IPS-20b (cell line): ENCODE results near the gene C19orf85.

Experiments used
- H3K27ac ChIP-seq: one replicate; pipeline ENCODE4 v1.5.1; 2013; ENCODE audit warnings: low read length
- H3K27me3 ChIP-seq: 2 replicates; pipeline ENCODE4 v1.6.1; 2013; ENCODE audit warnings: mild to moderate bottlenecking, low read length, inconsistent platforms; ENCODE audit not compliant: insufficient read depth
- H3K36me3 ChIP-seq: 2 replicates; pipeline ENCODE4 v1.6.1; 2013; ENCODE audit warnings: low read depth, mild to moderate bottlenecking, inconsistent platforms, low read length, moderate library complexity; ENCODE audit not compliant: insufficient read depth
- H3K4me1 ChIP-seq: 2 replicates; pipeline ENCODE4 v1.6.1; 2013; ENCODE audit warnings: mild to moderate bottlenecking, control low read depth, inconsistent platforms, low read length, moderate library complexity; ENCODE audit not compliant: insufficient read depth
- H3K4me3 ChIP-seq: 2 replicates; pipeline ENCODE4 v1.5.1; 2013; ENCODE audit warnings: mild to moderate bottlenecking, low read length, inconsistent platforms
- H3K9ac ChIP-seq: 2 replicates; pipeline ENCODE4 v1.6.1; 2013; ENCODE audit warnings: low read depth, mild to moderate bottlenecking, inconsistent platforms, low read length, moderate library complexity
- H3K9me3 ChIP-seq: 2 replicates; pipeline ENCODE4 v1.6.1; 2013; ENCODE audit warnings: mild to moderate bottlenecking, low read depth, low read length, inconsistent platforms; ENCODE audit not compliant: insufficient read depth

The C19orf85 gene

DNA sequence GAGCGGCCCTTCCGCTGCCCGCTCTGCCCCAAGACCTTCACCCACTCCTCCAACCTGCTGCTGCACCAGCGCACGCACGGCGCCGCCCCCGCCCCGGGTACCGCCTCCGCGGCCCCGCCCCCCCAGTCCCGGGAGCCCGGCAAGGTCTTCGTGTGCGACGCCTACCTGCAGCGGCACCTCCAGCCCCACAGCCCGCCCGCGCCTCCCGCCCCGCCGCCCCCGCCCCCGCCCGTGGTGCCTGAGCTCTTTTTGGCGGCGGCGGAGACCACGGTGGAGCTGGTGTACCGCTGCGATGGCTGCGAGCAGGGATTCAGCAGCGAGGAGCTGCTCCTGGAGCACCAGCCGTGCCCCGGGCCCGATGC, 17.2 kb upstream of the C19orf85 start:
- H3K9ac ChIP-seq: no peak overlapping the region
- no peaks in the 10 kb centered on the region for H3K36me3 ChIP-seq
- no peak overlapping the region for H3K27ac ChIP-seq
- no peaks in the 10 kb centered on the region for H3K27me3 ChIP-seq
- H3K9me3 ChIP-seq: no peaks in the 10 kb centered on the region
- H3K4me3 ChIP-seq: no peak overlapping the region
- no peaks in the 10 kb centered on the region; the same call in 1 of the 2 replicates for H3K4me1 ChIP-seq

GRCh38 chr19:55481148-55481793, 16.7 kb upstream of the C19orf85 start:
- Histone ChIP-seq H3K36me3 (no peaks in the 10 kb centered on the region), H3K4me1 (no peaks in the 10 kb centered on the region; the same call in 1 of the 2 replicates), H3K27me3 (no peaks in the 10 kb centered on the region), H3K9ac (no peak overlapping the region), H3K4me3 (no peak overlapping the region), H3K27ac (no peak overlapping the region), H3K9me3 (no peaks in the 10 kb centered on the region)

DNA sequence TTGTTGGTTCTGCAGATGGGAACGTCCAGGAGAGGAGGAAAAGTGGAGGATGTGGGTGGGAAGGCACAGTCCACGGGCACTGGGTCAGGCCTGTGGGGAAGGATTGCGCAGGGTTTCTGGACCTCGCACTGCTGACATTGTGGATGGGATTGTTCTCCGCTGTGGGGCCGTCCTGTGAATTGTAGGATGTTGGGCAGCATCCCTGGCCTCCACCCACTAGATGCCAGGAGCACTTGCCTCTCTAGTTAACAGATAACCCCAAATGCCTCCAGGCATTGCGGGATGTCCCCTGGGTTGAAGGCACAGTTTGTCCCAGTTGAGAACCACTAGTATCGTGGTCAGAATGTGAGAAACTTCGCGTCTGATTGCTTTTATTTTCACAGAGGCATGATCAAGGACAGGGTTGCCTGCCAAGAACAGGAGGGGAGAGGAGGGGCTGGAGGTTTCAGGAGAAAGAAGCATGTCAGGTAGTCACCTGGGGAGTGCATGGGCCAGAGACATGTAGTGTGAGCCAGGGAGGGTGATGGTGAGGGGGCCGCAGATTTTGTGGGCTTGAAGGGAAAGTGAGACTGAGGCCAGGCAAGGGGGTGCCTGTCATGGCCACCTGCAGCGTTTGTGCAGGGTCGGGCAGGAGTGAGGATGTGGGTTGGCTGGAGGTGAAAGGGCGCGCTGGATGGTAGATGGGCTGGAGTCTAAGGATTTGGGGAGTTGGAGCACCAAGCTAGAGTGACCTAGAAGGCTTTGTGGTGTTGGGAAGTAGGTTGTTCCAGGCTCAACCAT, 15.1 kb upstream of the C19orf85 start:
- no peaks in the 10 kb centered on the region for H3K9me3 ChIP-seq
- no peak overlapping the region for H3K9ac ChIP-seq
- no peak overlapping the region for H3K4me3 ChIP-seq
- H3K27me3 ChIP-seq: no peaks in the 10 kb centered on the region
- no peaks in the 10 kb centered on the region for H3K4me1 ChIP-seq
- H3K36me3 ChIP-seq: no peaks in the 10 kb centered on the region
- no peak overlapping the region for H3K27ac ChIP-seq

- Histone ChIP-seq H3K4me1 (no peaks in the 10 kb centered on the region), H3K9me3 (no peaks in the 10 kb centered on the region), H3K27ac (no peak overlapping the region), H3K9ac (no peak overlapping the region), H3K36me3 (no peaks in the 10 kb centered on the region), H3K27me3 (no peaks in the 10 kb centered on the region), H3K4me3 (no peak overlapping the region)
Measured at GRCh38 chr19:55479045-55479444, 14.5 kb upstream of the C19orf85 start.

DNA sequence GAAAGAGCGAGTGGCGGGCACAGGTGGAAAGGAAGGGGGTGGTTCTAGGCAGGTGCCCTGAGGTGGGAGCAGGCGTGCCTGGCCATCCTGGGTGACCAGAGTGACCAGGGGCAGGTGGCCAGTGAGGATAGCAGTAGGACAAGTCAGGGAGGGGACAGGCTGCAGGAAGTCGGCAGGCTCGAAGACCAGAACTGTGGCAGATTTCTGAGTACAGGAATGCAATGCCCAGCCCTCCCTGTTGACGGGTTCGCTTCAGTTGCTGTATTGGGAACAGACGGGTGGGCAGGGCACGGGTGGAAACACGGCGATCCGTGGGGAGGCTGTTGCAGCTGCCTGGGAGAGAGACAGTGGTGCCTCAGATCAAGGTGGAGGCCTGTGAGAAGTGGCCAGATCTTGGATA, 13.8 kb upstream of the C19orf85 start:
- no peaks in the 10 kb centered on the region; the same call in 1 of the 2 replicates for H3K4me1 ChIP-seq
- no peaks in the 10 kb centered on the region for H3K27me3 ChIP-seq
- no peaks in the 10 kb centered on the region for H3K9me3 ChIP-seq
- H3K36me3 ChIP-seq: no peaks in the 10 kb centered on the region
- H3K27ac ChIP-seq: no peak overlapping the region
- H3K4me3 ChIP-seq: no peak overlapping the region
- no peak overlapping the region for H3K9ac ChIP-seq

- Histone ChIP-seq H3K9me3 (no peaks in the 10 kb centered on the region), H3K36me3 (no peaks in the 10 kb centered on the region), H3K27me3 (no peaks in the 10 kb centered on the region), H3K9ac (peak overlapping the region; percentile 84; the same call in 1 of the 2 replicates), H3K4me1 (no peaks in the 10 kb centered on the region; the same call in 1 of the 2 replicates), H3K27ac (no peak overlapping the region), H3K4me3 (peak overlapping the region; percentile 99; the same call in 1 of the 2 replicates)
Measured at GRCh38 chr19:55477905-55478304, 13.4 kb upstream of the C19orf85 start.

- Histone ChIP-seq H3K4me3 (peak within 1 kb of the TSS; percentile 99), H3K4me1 (no peaks in the 10 kb centered on the region; the same call in 1 of the 2 replicates), H3K27ac (peak within 1 kb of the TSS; percentile 91), H3K9me3 (no peaks in the 10 kb centered on the region), H3K27me3 (no peaks in the 10 kb centered on the region), H3K9ac (peak within 1 kb of the TSS; percentile 84; the same call in 1 of the 2 replicates), H3K36me3 (no peaks in the 10 kb centered on the region)
Measured at GRCh38 chr19:55476100-55476775, 11.7 kb upstream of the C19orf85 start, which contains the start of gene ZNF628. ZNF628 (plus strand) TSS chr19:55476617; CDS start chr19:55479911, 3,294 bp downstream.

- no peak overlapping the region for H3K27ac ChIP-seq
- no peak overlapping the region for H3K4me3 ChIP-seq
- H3K36me3 ChIP-seq: no peaks in the 10 kb centered on the region
- H3K9me3 ChIP-seq: no peaks in the 10 kb centered on the region
- H3K27me3 ChIP-seq: no peaks in the 10 kb centered on the region
- H3K9ac ChIP-seq: no peak overlapping the region; the same call in none of the 2 replicates
- H3K4me1 ChIP-seq: no peaks in the 10 kb centered on the region; the same call in 1 of the 2 replicates
Measured at GRCh38 chr19:55474269-55475265, 10.0 kb upstream of the C19orf85 start.

DNA sequence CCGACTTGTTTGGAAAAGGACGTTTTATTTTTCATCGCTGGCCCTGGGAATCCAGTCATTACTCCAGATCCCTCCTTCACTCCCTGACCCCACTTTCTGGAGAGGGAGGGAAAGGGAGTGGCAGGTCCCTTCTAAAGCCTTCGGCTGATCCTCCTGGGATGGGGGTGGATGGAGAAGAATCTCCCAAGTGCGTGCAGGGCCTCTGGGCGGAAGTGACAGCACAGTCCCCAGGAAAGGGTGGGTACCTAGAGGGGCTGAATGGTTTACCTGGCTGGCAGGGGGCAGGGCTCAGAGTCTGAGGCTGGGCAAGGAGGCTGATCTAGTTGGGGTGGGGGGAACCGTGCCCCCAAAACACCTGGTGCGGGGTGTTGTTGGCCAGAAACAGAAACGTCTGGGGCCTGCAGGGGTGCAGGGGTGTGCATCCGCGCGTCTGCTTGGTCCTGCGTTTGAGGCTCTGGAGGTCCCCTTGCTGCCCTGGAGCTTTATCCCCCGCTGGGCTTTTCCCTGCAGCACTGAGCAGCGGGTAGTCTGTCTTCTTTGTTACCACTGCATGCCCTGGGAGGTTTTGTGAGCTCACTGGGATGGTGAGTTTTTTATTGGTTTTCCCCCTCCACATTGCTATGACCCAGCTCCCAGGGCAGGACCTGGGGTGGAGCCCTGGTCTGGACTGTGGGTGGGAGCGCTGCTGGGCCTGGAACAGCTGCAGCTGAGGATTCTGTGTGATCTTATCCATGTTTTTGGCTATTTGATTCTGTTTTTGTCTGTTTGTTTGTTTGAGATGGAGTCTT, 8.9 kb upstream of the C19orf85 start:
- H3K27ac ChIP-seq: no peak overlapping the region
- H3K36me3 ChIP-seq: no peaks in the 10 kb centered on the region
- no peaks in the 10 kb centered on the region; the same call in 1 of the 2 replicates for H3K4me1 ChIP-seq
- no peaks in the 10 kb centered on the region for H3K27me3 ChIP-seq
- H3K9ac ChIP-seq: no peak overlapping the region; the same call in 1 of the 2 replicates
- no peak overlapping the region for H3K4me3 ChIP-seq
- H3K9me3 ChIP-seq: no peaks in the 10 kb centered on the region

DNA sequence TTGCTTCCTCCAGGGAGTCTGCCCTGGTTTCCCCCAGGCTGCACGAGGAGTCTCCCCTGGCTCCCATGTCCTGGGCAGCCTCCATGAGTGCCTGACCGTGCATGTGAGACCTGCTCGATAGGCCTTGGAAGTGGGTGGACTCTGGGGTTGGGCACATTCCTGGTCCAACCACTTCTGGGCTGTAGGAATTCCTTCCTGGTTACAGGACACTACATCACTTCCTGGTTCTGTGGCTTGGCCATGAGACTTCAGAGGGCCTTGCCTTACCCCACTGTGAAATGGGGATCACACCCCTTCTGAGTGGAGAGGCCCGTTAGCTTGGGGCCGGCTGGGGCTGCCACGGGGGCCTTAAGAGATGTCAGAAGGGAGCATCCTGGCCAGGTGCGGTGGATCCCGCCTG, 7.9 kb upstream of the C19orf85 start:
- Histone ChIP-seq H3K4me1 (no peaks in the 10 kb centered on the region; the same call in 1 of the 2 replicates), H3K9me3 (no peaks in the 10 kb centered on the region), H3K27ac (no peak overlapping the region), H3K4me3 (no peak overlapping the region), H3K27me3 (peaks cover 2% of the 10 kb centered on the region; the same call in 1 of the 2 replicates), H3K9ac (no peak overlapping the region), H3K36me3 (no peaks in the 10 kb centered on the region)
